ENCODE measurements around the gene NTN1.
"Not testable (repeated sequence)": the region's sequence is repeated elsewhere in the genome, so short reads cannot be mapped to it uniquely, and the experiment has no call there.

GRCh38 chr17:9103193-9103592, 81.9 kb downstream of the NTN1 start:
- not testable (repeated sequence) for TF ChIP-seq CTCF, POLR2A (IDR thresholded peaks at IDR 0.05)

Data from adrenal gland (tissue), 5 donors.